NOMO-1 treated with dmso at 0.1 percent for 144 hours (cell line): ENCODE data around the gene SETD9.

ENCODE experiments used
- DNase-seq: peaks from one replicate; lab custom pipeline; 2025; ENCODE audit not compliant: unreplicated experiment; lab: John Stamatoyannopoulos, UW

Gene SETD9, protein sequence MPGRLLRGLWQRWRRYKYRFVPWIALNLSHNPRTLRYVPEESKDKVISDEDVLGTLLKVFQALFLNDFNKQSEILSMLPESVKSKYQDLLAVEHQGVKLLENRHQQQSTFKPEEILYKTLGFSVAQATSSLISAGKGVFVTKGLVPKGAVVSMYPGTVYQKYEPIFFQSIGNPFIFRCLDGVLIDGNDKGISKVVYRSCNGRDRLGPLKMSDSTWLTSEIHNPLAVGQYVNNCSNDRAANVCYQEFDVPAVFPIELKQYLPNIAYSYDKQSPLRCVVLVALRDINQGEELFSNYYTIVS

DNA sequence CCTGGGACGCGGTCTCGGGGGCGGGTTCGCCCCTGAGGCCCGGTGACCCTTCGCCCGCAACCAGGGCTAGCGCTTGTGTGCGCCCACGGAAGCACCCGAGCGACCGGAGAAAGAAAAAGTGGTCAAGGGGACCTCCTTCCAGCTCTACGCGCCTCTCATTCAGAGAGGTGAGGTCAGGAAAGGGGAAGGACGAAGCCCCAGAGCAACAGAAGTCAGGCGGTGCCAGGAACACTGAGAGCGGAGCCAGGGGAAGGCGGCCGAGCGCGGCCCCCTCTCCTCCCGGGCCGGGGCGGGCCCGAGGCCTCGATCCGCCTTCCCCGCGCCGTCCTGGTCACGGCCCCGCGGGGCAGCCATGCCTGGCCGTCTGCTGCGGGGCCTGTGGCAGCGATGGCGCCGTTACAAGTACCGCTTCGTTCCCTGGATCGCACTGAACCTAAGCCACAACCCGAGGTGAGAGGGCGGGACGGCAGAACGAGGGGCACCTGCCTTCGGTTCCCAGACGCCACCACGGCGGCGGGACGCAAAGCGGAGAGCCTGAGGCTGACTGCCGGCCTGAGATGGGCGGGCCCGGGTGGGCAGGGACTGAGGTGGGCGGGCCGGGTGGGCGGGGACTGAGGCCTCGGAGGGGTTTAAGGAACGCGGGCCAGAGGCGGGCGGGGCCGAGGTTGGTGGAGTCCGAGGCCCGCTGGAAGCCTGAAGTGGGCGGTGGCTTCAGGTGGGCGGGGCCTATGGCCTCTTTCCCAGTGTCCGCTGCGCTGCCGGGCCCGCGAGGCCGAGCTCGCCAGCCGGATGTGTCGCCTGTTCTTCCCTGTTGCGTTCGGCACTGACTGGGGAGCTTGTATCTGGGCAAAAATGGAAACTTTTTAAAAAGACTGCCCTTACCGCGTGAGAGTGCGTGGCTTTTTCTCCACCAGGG, at the start of gene SETD9:
Gene SETD9 (plus strand): TSS at position 303 of the 916 bp plus-strand sequence. CDS start 50 bp downstream, at position 353.
- DNase-seq, result peak; percentile 95

DNA sequence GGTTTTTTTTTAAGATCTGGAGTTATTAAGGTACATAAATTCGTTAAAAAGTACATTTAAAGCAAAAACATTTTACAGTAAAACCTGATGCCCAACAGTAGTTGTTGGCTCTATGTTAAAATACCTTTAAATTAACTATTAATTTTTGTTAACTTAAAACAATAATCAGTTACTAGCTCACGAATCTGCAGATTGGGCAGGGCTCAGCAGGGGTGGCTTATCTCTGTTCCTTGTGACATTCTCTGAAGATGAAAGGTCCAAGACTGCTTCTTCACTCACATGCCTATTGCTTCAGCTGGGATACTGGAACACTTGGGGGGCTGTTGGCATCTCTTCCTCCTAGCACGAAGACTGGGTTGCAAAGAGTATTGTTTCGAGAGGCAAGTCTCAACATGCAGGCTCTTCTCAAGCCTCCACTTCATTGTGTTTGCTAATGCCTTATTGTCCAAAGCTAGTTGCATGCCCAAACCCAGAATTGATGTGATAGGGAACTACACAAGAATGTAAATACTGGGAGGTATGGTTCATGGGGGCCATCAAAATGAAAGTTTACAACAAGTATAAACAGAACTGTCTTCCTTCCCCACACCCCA, 47.4 kb upstream of the SETD9 start:
- no peak for DNase-seq

DNA sequence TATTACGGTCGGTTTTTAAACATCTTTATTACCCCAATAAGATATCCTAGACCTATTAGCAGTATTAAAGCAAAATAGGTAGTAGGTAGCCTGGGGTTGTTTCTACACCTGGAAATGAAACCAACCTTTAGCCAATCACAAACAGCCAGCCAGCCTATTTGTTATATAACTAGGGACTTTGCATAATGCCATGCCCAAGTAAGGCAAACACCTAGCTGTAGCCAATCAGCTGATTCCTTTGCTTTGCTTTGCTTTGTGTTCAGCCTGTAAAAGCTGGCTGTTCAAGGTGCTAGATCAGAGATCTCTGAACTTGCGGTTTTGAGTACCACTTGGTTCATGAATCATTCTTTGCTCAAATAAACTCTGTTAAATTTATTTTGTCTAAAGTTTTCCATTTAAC, 46.5 kb upstream of the SETD9 start:
- DNase-seq, result no peak

DNA sequence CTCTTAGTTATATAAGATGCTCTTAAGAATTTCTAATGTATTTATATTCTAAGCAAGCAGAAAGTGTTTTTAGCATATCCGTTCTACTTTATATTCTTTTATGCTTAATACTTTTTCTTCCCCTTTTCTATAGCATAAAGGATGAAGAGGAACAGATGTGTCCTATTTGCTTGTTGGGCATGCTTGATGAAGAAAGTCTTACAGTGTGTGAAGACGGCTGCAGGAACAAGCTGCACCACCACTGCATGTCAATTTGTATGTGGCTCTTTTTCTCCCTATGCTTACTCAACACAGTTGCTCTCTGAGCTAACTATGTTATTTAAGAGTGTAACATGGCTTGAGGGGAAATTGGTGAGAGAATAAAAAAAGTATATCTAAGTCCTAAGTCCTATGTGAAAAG, 37.6 kb upstream of the SETD9 start:
- no peak for DNase-seq

DNA sequence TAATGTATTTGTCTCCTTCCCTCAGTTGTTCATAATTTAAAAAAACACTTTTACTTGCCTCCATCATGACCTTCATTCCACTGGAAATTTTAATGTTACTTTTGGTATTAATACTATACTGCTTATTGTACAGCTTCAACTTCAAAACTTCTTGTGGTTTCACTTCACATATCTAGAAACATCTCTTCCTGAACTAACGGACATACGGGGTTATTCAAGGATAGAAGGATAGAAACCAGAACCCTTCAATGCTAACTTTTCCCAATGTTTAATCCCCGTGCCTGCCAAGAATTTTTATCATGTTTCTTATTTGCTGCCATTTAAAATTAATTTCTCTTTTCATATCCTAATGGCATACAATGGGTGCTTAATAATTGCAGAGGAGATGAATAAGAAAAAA, 36.3 kb upstream of the SETD9 start:
- DNase-seq, result no peak

DNA sequence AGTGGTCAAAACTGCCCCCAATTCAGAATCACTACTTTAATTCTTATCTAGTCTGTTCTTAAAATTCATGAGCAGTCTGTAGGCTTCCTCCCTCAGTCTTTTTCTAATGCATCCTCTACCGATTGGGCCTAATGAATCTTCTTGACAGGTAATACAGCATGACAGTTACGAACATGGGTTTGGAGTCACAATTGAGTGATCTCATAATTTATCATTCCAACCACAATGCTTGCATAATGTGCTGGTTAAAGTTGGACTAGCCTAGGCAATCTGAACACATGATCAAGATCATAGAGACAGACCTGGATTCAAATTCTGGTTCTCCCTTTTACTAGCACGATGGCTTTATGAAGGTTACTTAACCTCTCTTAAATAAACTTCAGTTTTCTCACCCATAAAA, 33.1 kb upstream of the SETD9 start:
- no peak for DNase-seq

DNA sequence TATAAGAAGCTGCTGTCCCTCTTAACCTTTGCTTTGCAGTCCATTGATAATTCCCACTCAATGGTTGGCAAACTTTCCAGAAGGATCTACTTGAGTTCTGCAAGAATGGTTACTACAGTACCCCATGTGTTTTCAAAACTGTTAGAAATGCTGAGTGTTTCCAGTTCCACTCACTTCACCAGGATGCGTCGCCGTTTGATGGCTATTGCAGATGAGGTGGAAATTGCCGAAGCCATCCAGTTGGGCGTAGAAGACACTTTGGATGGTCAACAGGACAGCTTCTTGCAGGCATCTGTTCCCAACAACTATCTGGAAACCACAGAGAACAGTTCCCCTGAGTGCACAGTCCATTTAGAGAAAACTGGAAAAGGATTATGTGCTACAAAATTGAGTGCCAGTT, 27.8 kb upstream of the SETD9 start:
- DNase-seq, result no peak

DNA sequence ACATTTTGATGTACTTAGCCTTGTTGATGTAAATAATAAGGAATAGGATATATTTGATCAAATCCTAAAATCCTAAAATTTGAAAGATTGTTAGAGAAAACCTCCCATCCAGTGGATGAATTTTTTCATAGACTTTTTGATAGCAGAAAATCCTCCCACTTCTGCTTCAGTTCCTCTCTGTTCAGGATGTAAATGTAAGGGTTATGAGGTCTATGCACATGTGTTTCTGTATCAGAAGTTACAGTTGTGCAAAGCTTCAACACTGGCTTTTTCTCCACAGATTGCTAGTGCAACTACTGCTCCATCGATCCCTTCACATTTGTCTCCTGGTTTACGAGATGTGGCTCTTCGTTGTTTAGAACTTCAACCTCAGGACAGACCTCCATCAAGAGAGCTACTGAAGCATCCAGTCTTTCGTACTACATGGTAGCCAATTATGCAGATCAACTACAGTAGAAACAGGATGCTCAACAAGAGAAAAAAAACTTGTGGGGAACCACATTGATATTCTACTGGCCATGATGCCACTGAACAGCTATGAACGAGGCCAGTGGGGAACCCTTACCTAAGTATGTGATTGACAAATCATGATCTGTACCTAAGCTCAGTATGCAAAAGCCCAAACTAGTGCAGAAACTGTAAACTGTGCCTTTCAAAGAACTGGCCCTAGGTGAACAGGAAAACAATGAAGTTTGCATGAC, 16.0 kb upstream of the SETD9 start:
- DNase-seq, result no peak

DNA sequence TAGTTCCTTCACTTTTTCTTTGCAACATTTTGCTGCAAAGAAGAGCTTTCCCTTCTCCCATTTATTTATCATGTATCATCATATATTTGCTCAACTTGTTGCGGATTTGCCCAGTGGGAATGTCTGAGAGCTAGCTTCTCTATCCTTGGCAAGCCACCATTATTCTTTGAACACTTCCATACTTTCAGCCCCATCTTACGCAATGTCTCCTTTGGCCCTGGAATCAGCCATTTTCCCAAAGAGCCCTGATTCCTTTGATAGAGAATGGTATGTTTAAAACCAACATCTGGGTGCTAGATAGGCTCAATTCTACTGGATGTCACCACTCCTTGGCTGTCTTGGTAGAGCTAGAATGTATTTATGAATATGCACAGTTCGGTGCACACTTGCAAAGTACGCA, 12.6 kb upstream of the SETD9 start:
- no peak for DNase-seq

DNA sequence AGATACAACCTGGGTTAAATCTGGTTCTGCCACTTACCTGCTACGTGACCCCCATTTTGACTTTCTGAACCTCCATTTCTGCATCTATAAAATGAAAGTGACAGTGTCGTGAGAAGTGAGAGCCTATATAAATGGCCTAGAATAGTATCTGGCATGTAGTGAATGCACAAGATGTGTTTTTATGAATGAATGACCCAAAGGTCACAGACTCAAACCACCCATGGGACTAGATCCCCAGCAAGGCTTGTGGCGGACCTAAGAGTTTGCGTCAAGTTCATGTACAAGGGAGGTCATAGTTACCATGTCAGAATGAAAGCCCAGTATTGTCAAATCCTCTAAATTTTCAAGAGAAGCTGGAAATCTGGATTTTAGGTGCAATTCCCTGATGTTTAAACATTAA, 11.2 kb upstream of the SETD9 start:
- no peak for DNase-seq

DNA sequence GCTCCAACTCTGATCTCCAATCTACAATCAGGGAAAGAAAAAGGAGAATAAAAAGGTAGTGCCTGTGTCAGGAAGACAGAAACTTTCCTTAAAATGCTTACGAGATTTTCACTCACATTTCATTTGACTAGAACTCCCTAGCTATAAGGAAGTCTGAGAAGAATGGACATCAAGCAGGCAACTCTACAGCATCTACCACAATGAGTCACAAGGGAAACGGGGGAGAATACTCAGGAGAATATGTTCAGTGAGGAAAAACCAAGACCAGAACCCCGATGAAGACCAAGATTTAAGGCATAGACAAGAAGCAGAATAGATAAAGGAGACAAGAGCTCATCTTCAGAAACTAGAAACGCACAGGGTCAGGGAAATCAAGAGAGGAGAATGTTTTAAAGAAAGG, 9.0 kb upstream of the SETD9 start:
- DNase-seq, result no peak

DNA sequence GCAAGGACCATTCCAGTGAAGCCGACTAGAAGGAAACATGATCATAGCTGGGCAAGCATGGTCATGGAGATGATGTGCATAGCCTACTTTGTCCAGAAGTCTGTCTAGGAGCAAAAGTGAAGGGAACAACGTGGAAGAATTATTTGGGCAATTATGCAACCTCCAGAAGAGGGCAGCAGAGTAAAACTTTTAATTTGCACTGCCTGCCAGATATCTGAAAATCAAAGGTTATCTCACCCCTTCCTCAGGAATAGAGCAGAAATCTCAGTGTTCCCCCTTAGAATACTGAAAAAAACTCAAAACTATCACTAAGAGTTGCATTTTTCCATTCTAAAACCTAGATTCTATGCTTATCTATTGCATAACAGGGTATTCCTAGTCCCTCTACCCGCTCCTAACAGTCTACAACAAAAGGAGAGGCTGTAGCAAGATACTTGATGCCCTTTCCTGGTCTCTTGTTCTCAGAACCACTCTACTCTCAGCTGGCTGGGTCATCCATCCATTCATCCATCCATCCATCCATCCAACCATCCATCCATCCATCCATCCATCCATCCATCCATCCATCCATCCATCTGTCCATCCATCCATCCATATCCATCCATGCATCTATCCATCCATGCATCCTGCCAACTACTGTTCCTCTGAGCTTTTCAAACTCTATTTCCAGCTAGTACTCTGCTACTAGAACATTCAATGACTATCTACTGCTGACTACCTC, 8.4 kb upstream of the SETD9 start:
- no peak for DNase-seq

DNA sequence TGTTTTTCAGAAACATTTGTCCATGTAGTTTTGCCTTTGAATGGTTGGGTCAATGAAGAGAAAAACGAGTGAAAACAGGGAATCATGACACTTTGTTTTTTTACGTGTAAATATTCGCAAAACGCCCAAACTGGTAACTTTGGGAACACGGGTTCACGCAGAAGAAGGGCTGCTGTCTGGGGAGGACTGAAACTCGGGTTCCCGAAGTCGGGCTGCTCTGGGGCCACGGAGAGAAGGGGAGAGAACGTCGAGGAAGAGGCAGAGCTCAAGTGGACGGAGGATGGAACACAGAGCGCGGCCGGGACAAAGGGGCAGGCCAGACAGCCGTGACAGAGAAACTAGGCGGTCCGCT, 478 bp upstream of the SETD9 start:
- DNase-seq, result peak; percentile 66

DNA sequence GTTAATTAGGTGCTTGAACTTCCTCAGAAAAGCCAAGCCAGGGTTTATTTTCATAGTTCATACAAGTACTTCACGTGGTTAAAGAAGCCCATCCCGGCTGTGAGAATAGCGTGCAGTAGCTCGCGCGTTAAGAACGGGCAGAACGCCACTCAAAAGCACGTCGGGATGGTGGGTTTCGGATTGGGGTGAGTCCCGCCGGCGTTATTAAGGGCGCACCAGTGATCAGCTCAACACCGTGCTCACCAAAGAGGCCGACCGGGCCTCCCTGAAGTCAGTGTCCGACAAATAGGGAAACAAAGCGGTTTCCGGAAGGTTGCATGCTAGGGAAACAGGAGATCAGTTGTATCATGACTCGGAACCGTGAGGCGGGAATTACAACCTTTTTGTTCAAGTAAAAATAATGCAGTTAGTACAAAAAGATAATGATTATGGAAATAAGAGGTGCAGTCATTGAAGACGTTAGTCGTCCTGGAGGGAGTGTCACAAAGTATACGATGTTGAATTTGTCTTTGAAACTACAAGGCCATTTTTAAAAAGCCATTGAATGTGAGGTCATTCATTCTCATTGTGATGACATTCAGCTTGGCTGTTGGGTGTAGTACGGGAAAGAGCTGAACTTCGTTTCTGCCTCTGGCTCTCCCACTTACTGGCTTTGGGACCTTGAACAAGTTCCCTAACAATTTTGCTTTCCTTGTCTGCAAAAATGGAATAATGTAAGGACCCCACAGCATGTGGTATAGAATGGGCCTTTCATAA, 992 bp downstream of the SETD9 start:
- no peak for DNase-seq

DNA sequence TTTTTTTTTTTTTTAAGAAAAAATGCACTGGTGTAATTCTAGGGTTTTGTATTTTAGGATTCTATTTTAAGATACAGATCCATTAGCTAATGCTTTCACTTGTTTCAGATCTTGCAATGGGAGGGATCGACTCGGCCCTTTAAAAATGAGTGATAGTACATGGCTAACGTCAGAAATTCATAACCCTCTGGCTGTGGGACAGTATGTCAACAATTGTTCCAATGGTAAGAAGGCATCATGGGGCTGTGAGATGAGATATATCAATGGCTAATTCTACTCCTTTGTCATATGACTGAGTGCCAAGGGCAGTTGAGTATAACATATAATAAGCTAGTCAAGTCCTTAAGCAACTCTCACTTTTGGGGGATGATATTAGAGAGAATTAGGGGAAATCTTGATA, 4.4 kb downstream of the SETD9 start:
- no peak for DNase-seq

DNA sequence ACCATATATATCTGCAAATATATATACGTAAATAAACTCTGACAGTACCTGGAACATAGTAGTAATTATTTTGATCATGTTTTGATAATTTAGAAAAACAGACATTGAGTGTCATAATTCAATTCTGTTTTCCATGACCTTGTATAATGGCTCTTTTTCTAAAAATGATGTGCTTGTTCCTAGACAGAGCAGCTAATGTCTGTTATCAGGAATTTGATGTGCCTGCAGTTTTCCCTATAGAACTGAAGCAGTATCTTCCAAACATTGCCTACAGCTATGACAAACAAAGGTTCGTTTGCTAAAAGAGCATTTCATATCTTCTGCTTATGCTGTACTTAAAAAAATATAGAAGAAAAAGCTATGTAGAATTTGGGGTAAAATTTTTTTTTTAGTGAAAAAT, 5.3 kb downstream of the SETD9 start:
- DNase-seq, result no peak

DNA sequence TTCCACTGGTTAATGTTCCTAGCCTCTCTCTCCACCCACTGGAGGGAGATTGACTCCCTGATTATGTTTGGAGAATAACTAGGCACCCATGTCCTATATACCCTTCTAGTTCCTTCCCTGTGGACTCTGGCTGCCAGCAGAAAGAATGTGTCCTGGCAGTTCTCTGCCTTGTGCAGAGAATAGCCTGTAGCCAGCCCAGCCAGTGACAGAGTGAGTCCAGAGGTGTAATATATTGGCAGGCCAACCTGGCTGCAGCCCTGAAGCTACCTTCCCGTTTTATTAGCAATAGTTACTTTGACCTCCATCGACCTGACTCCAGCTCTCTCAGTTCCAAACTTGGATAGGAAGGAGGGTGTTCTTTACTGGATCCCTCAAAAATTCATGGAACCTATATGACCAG, 8.1 kb downstream of the SETD9 start:
- no peak for DNase-seq

DNA sequence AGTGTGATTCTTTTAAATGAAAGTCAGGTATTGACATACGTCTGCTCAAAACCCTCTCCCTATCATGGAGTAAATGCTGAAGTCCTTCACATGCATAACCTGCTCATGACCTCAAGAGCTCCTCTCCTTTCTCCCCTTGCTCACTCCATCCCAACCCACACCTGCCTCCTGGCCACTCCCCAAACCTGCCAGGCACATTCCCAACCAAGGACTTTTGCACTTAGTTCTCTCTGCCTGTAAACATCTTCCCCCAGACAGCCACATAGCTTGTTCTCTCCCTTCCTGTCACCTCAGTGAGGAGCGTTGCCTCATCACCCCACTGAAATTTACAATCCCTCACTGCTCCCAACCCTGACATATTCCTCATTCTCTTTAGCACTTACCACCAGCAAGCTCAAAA, 8.7 kb downstream of the SETD9 start:
- DNase-seq, result no peak

DNA sequence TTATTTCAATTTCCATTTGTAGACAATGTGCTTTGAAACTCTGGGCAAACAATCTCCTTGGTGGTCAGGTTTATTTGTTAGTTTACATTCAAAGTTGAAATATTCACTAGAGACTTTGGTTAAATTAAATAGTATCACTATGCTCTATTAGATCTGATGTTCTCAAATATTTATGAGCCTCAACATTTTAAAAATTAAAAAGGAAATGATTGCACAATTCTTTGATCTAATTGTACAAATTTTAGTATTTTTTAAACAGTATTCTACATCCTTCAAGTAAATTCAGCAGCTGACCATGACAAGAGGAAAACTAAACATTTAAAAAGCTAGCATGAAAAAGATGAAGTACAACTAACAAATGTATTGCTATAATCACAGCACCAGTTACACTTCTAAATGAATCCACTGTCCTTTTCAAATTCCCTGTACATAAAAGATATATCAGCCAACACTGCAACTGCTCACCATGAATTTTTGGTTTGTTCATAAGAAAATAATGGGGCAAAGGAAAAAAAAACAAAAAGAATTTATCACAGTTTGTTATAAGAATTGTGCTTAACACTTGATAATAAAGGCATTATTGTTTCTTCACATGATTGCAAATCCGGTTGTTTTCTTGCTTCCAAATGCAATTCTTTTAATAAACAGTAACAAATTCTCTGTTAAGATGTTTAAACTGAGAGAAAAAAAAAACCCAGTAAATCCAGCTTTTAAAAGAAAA, 10.7 kb downstream of the SETD9 start:
- DNase-seq, result no peak

DNA sequence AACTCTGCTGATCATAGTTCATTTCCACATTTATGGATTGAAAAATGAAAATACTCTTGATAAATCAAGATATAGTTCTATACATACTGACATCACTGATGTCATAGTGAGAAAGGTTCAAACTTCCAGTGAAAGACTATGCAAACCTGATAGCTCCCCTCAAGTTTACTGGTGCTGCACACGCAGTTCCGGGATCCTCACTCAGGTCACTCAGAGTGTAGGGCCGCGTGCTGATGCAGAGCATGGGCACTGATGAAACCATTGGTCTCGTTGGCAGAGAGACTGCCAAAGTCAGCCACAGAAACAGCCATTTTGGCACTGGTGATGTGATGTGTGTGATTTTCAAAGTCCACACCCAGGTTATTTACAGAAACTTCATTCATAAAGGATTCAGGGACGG, 13.5 kb downstream of the SETD9 start:
- DNase-seq, result no peak
